Neural cell (in vitro differentiated cells): ENCODE data around the gene HBA2.

ENCODE experiments used
- EP300 ChIP-seq: fragments of 450-650 bp; conservative IDR thresholded peaks from 2 replicates; pipeline ENCODE4 v1.6.1; 2014; ENCODE audit warnings: antibody characterized with exemption, mild to moderate bottlenecking, moderate library complexity; ENCODE audit not compliant: poor library complexity, severe bottlenecking
- TAF1 ChIP-seq: IDR thresholded peaks from 2 replicates; pipeline ENCODE4 v1.6.1; 2012; ENCODE audit warnings: low read depth
- TF ChIP-seq, protein P1 (sequence below): fragments of 450-650 bp; IDR thresholded peaks from 2 replicates; pipeline ENCODE4 v1.5.1; 2014; ENCODE audit warnings: antibody characterized with exemption, mild to moderate bottlenecking, moderate library complexity; ENCODE audit not compliant: poor library complexity, severe bottlenecking
- TF ChIP-seq, protein P2 (sequence below): IDR thresholded peaks from 2 replicates; pipeline ENCODE4 v1.6.1; 2012; ENCODE audit warnings: borderline replicate concordance

DNA sequence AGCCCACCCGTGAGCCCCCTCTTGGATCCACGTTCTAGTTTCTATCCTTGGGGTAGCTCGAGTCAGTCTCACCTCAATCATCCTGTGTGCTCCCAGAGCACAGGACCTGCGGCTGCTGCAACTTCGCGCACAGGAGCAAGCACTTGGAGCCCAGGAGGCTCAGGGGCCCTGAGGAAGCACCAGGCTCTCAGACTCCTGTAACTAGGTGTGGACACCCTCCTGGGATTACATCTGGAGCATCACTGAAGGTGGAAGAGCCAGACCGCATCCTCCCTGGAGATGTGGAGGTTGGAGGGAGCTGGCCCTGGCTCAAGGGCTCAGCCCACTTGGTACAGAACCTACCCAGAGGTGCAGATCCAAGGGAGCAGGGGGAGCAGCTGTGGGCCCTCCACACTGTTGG is 10.3 kb downstream of the HBA2 start:
- TF ChIP-seq, protein P1, sequence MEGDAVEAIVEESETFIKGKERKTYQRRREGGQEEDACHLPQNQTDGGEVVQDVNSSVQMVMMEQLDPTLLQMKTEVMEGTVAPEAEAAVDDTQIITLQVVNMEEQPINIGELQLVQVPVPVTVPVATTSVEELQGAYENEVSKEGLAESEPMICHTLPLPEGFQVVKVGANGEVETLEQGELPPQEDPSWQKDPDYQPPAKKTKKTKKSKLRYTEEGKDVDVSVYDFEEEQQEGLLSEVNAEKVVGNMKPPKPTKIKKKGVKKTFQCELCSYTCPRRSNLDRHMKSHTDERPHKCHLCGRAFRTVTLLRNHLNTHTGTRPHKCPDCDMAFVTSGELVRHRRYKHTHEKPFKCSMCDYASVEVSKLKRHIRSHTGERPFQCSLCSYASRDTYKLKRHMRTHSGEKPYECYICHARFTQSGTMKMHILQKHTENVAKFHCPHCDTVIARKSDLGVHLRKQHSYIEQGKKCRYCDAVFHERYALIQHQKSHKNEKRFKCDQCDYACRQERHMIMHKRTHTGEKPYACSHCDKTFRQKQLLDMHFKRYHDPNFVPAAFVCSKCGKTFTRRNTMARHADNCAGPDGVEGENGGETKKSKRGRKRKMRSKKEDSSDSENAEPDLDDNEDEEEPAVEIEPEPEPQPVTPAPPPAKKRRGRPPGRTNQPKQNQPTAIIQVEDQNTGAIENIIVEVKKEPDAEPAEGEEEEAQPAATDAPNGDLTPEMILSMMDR = no peak
- no peak for TF ChIP-seq EP300
- TF ChIP-seq, protein P2, sequence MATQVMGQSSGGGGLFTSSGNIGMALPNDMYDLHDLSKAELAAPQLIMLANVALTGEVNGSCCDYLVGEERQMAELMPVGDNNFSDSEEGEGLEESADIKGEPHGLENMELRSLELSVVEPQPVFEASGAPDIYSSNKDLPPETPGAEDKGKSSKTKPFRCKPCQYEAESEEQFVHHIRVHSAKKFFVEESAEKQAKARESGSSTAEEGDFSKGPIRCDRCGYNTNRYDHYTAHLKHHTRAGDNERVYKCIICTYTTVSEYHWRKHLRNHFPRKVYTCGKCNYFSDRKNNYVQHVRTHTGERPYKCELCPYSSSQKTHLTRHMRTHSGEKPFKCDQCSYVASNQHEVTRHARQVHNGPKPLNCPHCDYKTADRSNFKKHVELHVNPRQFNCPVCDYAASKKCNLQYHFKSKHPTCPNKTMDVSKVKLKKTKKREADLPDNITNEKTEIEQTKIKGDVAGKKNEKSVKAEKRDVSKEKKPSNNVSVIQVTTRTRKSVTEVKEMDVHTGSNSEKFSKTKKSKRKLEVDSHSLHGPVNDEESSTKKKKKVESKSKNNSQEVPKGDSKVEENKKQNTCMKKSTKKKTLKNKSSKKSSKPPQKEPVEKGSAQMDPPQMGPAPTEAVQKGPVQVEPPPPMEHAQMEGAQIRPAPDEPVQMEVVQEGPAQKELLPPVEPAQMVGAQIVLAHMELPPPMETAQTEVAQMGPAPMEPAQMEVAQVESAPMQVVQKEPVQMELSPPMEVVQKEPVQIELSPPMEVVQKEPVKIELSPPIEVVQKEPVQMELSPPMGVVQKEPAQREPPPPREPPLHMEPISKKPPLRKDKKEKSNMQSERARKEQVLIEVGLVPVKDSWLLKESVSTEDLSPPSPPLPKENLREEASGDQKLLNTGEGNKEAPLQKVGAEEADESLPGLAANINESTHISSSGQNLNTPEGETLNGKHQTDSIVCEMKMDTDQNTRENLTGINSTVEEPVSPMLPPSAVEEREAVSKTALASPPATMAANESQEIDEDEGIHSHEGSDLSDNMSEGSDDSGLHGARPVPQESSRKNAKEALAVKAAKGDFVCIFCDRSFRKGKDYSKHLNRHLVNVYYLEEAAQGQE = no peak
- TF ChIP-seq TAF1 = no peak
